Endothelial cell (in vitro differentiated cells): ENCODE measurements around the gene FRMD4A. TPM values are rescaled to one million over a fixed set of nuclear protein-coding genes. Genes with fewer than 3 reads are reported as not detected.

ENCODE experiments used
- DNase-seq: peaks from one replicate; pipeline ENCODE4 v3.0.0; 2021; ENCODE audit warnings: low spot score
- H3K27ac Mint-ChIP-seq: one replicate; pipeline ENCODE4 v1.8.0; 2021; ENCODE audit warnings: mixed read lengths, inconsistent platforms; ENCODE audit not compliant: unreplicated experiment
- H3K27me3 Mint-ChIP-seq: one replicate; pipeline ENCODE4 v1.8.0; 2021; ENCODE audit warnings: mild to moderate bottlenecking, moderate library complexity, mixed read lengths, inconsistent platforms; ENCODE audit not compliant: unreplicated experiment
- H3K36me3 Mint-ChIP-seq: one replicate; pipeline ENCODE4 v1.8.0; 2021; ENCODE audit warnings: mild to moderate bottlenecking, low read depth, mixed read lengths, inconsistent platforms; ENCODE audit not compliant: unreplicated experiment
- H3K4me1 Mint-ChIP-seq: one replicate; pipeline ENCODE4 v1.8.0; 2021; ENCODE audit warnings: mild to moderate bottlenecking, mixed read lengths, inconsistent platforms; ENCODE audit not compliant: unreplicated experiment
- H3K4me3 Mint-ChIP-seq: one replicate; pipeline ENCODE4 v1.8.0; 2021; ENCODE audit warnings: mild to moderate bottlenecking, mixed read lengths, inconsistent platforms; ENCODE audit not compliant: unreplicated experiment
- H3K9me3 Mint-ChIP-seq: one replicate; pipeline ENCODE4 v1.8.0; 2021; ENCODE audit warnings: mixed read lengths, inconsistent platforms; ENCODE audit not compliant: unreplicated experiment
- total RNA-seq: library from RNA; stranded (reverse); fragmentation: NEBNext Ultra II Directional; extraction: Animal tissue kit (Norgen Biotek cat#: 25700); gene quantifications from one replicate; pipeline ENCODE4 v1.2.1, GENCODE V29; 2021; ENCODE audit not compliant: unreplicated experiment
- TF ChIP-seq, protein P1 (sequence below): fragments of 200-600 bp; sonication (generic); IDR thresholded peaks from one replicate; pipeline ENCODE4 v1.5.0; 2021; ENCODE audit warnings: antibody characterized with exemption; ENCODE audit not compliant: unreplicated experiment

Gene FRMD4A
- total RNA-seq, 1 donor from 2014 or later: 68.9 TPM

GRCh38 chr10:13987446-13987845 lies 343.3 kb downstream of the FRMD4A start:
- H3K4me1 Mint-ChIP-seq: peaks cover 48% of the 10 kb centered on the region
- H3K27me3 Mint-ChIP-seq: peaks cover 2% of the 10 kb centered on the region
- TF ChIP-seq, protein P1, sequence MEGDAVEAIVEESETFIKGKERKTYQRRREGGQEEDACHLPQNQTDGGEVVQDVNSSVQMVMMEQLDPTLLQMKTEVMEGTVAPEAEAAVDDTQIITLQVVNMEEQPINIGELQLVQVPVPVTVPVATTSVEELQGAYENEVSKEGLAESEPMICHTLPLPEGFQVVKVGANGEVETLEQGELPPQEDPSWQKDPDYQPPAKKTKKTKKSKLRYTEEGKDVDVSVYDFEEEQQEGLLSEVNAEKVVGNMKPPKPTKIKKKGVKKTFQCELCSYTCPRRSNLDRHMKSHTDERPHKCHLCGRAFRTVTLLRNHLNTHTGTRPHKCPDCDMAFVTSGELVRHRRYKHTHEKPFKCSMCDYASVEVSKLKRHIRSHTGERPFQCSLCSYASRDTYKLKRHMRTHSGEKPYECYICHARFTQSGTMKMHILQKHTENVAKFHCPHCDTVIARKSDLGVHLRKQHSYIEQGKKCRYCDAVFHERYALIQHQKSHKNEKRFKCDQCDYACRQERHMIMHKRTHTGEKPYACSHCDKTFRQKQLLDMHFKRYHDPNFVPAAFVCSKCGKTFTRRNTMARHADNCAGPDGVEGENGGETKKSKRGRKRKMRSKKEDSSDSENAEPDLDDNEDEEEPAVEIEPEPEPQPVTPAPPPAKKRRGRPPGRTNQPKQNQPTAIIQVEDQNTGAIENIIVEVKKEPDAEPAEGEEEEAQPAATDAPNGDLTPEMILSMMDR: no peak
- no peaks in the 10 kb centered on the region for H3K9me3 Mint-ChIP-seq
- H3K27ac Mint-ChIP-seq: peak overlapping the region; percentile 9
- no peaks in the 10 kb centered on the region for H3K36me3 Mint-ChIP-seq
- H3K4me3 Mint-ChIP-seq: no peak overlapping the region
- DNase-seq: no peak

DNA sequence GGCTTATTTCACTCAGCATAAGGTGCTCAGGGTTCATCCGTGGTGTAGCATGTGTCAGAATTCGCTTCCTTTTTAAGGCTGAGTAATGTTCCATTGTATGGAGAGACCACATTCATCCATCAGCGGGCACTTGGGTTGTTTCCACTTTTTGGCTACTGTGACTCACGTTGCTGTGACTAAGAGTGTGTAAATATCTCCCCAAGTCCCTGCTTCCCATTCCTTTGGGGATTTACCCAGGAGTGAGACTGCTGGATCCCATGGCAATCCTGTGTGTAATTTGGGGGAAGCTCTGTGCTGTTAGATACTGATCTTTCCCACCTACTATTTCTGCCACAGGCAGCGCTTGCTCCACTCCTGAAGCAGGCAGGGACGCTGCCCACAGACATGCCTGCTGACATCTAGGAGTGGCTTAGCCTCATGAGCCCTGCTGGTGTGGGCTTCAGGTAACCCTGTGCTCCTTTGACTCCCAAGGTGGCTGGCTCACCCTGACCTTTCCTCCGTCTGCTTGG lies 346.0 kb downstream of the FRMD4A start:
- H3K27me3 Mint-ChIP-seq: no peaks in the 10 kb centered on the region
- TF ChIP-seq, protein P1: no peak
- H3K4me3 Mint-ChIP-seq: no peak overlapping the region
- no peak overlapping the region for H3K27ac Mint-ChIP-seq
- H3K9me3 Mint-ChIP-seq: no peaks in the 10 kb centered on the region
- H3K36me3 Mint-ChIP-seq: no peaks in the 10 kb centered on the region
- peaks cover 21% of the 10 kb centered on the region for H3K4me1 Mint-ChIP-seq
- no peak for DNase-seq

GRCh38 chr10:13983035-13983434 lies 347.7 kb downstream of the FRMD4A start:
- H3K4me3 Mint-ChIP-seq: no peak overlapping the region
- no peak overlapping the region for H3K27ac Mint-ChIP-seq
- peaks cover 17% of the 10 kb centered on the region for H3K4me1 Mint-ChIP-seq
- H3K27me3 Mint-ChIP-seq: no peaks in the 10 kb centered on the region
- H3K36me3 Mint-ChIP-seq: no peaks in the 10 kb centered on the region
- no peak for DNase-seq
- TF ChIP-seq, protein P1: no peak
- no peaks in the 10 kb centered on the region for H3K9me3 Mint-ChIP-seq

- peaks cover 11% of the 10 kb centered on the region for H3K4me1 Mint-ChIP-seq
- no peaks in the 10 kb centered on the region for H3K36me3 Mint-ChIP-seq
- no peak overlapping the region for H3K27ac Mint-ChIP-seq
- no peak for DNase-seq
- H3K9me3 Mint-ChIP-seq: no peaks in the 10 kb centered on the region
- TF ChIP-seq, protein P1: no peak
- no peak overlapping the region for H3K4me3 Mint-ChIP-seq
- H3K27me3 Mint-ChIP-seq: no peaks in the 10 kb centered on the region
Measured at GRCh38 chr10:13978533-13979115, 352.1 kb downstream of the FRMD4A start.

- H3K27me3 Mint-ChIP-seq: no peaks in the 10 kb centered on the region
- DNase-seq: no peak
- no peaks in the 10 kb centered on the region for H3K36me3 Mint-ChIP-seq
- TF ChIP-seq, protein P1: no peak
- no peak overlapping the region for H3K27ac Mint-ChIP-seq
- no peak overlapping the region for H3K4me3 Mint-ChIP-seq
- H3K4me1 Mint-ChIP-seq: peaks cover 16% of the 10 kb centered on the region
- no peaks in the 10 kb centered on the region for H3K9me3 Mint-ChIP-seq
Measured at GRCh38 chr10:13977861-13978532, 352.7 kb downstream of the FRMD4A start.
